ENCODE data around the gene CLSTN1. TPM values are rescaled to one million over a fixed set of nuclear protein-coding genes. Genes with fewer than 3 reads are reported as not detected.
A peak's percentile ranks its signal among the peaks of the same experiment; 100 is the strongest.

The CLSTN1 gene
- polyA plus RNA-seq, 3 donors: 5.2 to 25.2 (median 5.3) TPM

GRCh38 chr1:9735800-9736199 lies 88.0 kb downstream of the CLSTN1 start:
- Histone ChIP-seq H3K27me3 (ENCODE audit: control insufficient read depth in 2 of 2, insufficient read depth in 2 of 2, low read length in 2 of 2) (no peaks in the 10 kb centered on the region), H3K36me3 (replicated peaks in 1 of 2; ENCODE audit: control insufficient read depth in 1 of 2, insufficient read depth in 2 of 2, low read length in 2 of 2) (peaks cover 67 to 95% of the 10 kb centered on the region in 2 donors), H3K79me2 (ENCODE audit: insufficient read depth, low read length) (peaks cover 12% of the 10 kb centered on the region), H2AFZ (ENCODE audit: insufficient read depth, low read depth, low read length, poor library complexity, severe bottlenecking) (no peak overlapping the region), H3K9me3 (replicated peaks in 1 of 2; ENCODE audit: control insufficient read depth in 1 of 2, insufficient read depth in 1 of 2, low read length in 2 of 2) (no peaks in the 10 kb centered on the region), H3K9ac (ENCODE audit: insufficient read depth, low read length, poor library complexity, severe bottlenecking) (no peak overlapping the region), H3K27ac (ENCODE audit: low read depth in 1 of 2, low read length in 2 of 2) (no peak overlapping the region), H4K20me1 (ENCODE audit: insufficient read depth, low read length) (peaks cover 34% of the 10 kb centered on the region), H3K4me3 (replicated peaks in 1 of 3; ENCODE audit: low read depth in 2 of 3, low read length in 3 of 3) (no peak overlapping the region), H3K4me2 (replicated peaks; ENCODE audit: extremely low read depth, low read length, poor library complexity, severe bottlenecking) (no peak overlapping the region), H3K4me1 (ENCODE audit: control insufficient read depth in 1 of 2, insufficient read depth in 2 of 2, low read length in 2 of 2) (peaks cover 7% of the 10 kb centered on the region in 2 donors)
- WGBS (ENCODE audit: insufficient coverage): 100% methylated on average over 17 of the region's 19 CpGs
- intact Hi-C loops (cut with micrococcal nuclease): no loop called here
- H3K4me1 Mint-ChIP-seq: peaks cover 16% of the 10 kb centered on the region
- H3K9me3 Mint-ChIP-seq: peaks cover 0 to 2% (median 0%) of the 10 kb centered on the region in 7 donors
- no peak for DNase-seq
- H3K27me3 Mint-ChIP-seq (ENCODE audit: low read depth in 3 of 3): peaks cover 0 to 4% (median 3%) of the 10 kb centered on the region in 3 donors
- no peak overlapping the region for H3K4me3 Mint-ChIP-seq
- H3K27ac Mint-ChIP-seq: no peak overlapping the region
- TF ChIP-seq CTCF (IDR thresholded peaks at IDR 0.05): no peak
- peaks cover 64 to 86% of the 10 kb centered on the region in 2 donors for H3K36me3 Mint-ChIP-seq

GRCh38 chr1:9733160-9733789 lies 90.5 kb downstream of the CLSTN1 start:
- Mint-ChIP-seq H3K9me3 (peaks cover 0 to 2% (median 0%) of the 10 kb centered on the region in 7 donors), H3K4me3 (no peak overlapping the region), H3K4me1 (peaks cover 24% of the 10 kb centered on the region), H3K27ac (peak overlapping the region in 2 of 7 donors; percentile 68 to 72), H3K36me3 (peaks cover 66 to 89% of the 10 kb centered on the region in 2 donors), H3K27me3 (ENCODE audit: low read depth in 3 of 3) (peaks cover 0 to 4% (median 3%) of the 10 kb centered on the region in 3 donors)
- Histone ChIP-seq H3K27me3 (ENCODE audit: control insufficient read depth in 2 of 2, insufficient read depth in 2 of 2, low read length in 2 of 2) (no peaks in the 10 kb centered on the region), H3K4me1 (ENCODE audit: control insufficient read depth in 1 of 2, insufficient read depth in 2 of 2, low read length in 2 of 2) (peaks cover 14 to 15% of the 10 kb centered on the region in 2 donors), H3K79me2 (ENCODE audit: insufficient read depth, low read length) (peaks cover 15% of the 10 kb centered on the region), H3K4me3 (replicated peaks in 1 of 3; ENCODE audit: low read depth in 2 of 3, low read length in 3 of 3) (no peak overlapping the region), H3K27ac (ENCODE audit: low read depth in 1 of 2, low read length in 2 of 2) (peak overlapping the region in 1 of 2 donors; percentile 80), H3K9me3 (replicated peaks in 1 of 2; ENCODE audit: control insufficient read depth in 1 of 2, insufficient read depth in 1 of 2, low read length in 2 of 2) (no peaks in the 10 kb centered on the region), H2AFZ (ENCODE audit: insufficient read depth, low read depth, low read length, poor library complexity, severe bottlenecking) (no peak overlapping the region), H3K36me3 (replicated peaks in 1 of 2; ENCODE audit: control insufficient read depth in 1 of 2, insufficient read depth in 2 of 2, low read length in 2 of 2) (peaks cover 63 to 85% of the 10 kb centered on the region in 2 donors), H3K9ac (ENCODE audit: insufficient read depth, low read length, poor library complexity, severe bottlenecking) (no peak overlapping the region), H3K4me2 (replicated peaks; ENCODE audit: extremely low read depth, low read length, poor library complexity, severe bottlenecking) (no peak overlapping the region), H4K20me1 (ENCODE audit: insufficient read depth, low read length) (peaks cover 59% of the 10 kb centered on the region)
- no peak for TF ChIP-seq CTCF (IDR thresholded peaks at IDR 0.05)
- intact Hi-C loops (cut with micrococcal nuclease): no loop called here
- 97% methylated on average over 11 of the region's 14 CpGs for WGBS (ENCODE audit: insufficient coverage)
- DNase-seq: no peak

Measured in CD14-positive monocyte (primary cell).